Activated CD8-positive, alpha-beta T cell treated with anti-CD3 and anti-CD28 coated beads for 36 hours (primary cell): ENCODE data around the gene SELENOH. TPM values are rescaled to one million over a fixed set of nuclear protein-coding genes. Genes with fewer than 3 reads are reported as not detected.
"Not testable (repeated sequence)": the region's sequence is repeated elsewhere in the genome, so short reads cannot be mapped to it uniquely, and the experiment has no call there.

Experiments used
- ATAC-seq: fragments of 200-7000 bp; cut with Tn5 transposase; one replicate; pipeline ENCODE4 v1.10.0; 2021; ENCODE audit warnings: mild to moderate bottlenecking, moderate library complexity
- CTCF ChIA-PET: fragments of 350-600 bp; sonication (Branson Sonifier 250); formaldehyde crosslinking; loops from one replicate; lab custom pipeline; 2021; ENCODE audit warnings: antibody characterized with exemption; lab: Charles Lee
- POLR2A ChIA-PET: fragments of 350-600 bp; sonication (Branson Sonifier 250); formaldehyde crosslinking; loops from one replicate; lab custom pipeline; 2021; ENCODE audit warnings: antibody characterized with exemption; lab: Charles Lee
- DNase-seq: peaks from one replicate; pipeline ENCODE4 v3.0.0-alpha.2; 2020
- H3K27ac Mint-ChIP-seq: one replicate; pipeline ENCODE4 v1.8.0; 2021; ENCODE audit warnings: mild to moderate bottlenecking, mixed read lengths
- H3K27me3 Mint-ChIP-seq: one replicate; pipeline ENCODE4 v1.8.0; 2021; ENCODE audit warnings: mixed read lengths
- H3K36me3 Mint-ChIP-seq: one replicate; pipeline ENCODE4 v1.8.0; 2021; ENCODE audit warnings: low read depth, mixed read lengths
- H3K4me1 Mint-ChIP-seq: one replicate; pipeline ENCODE4 v1.8.0; 2021; ENCODE audit warnings: low read depth, mixed read lengths
- H3K4me3 Mint-ChIP-seq: one replicate; pipeline ENCODE4 v1.8.0; 2021; ENCODE audit warnings: mild to moderate bottlenecking, moderate library complexity, mixed read lengths
- H3K9me3 Mint-ChIP-seq: one replicate; pipeline ENCODE4 v1.8.0; 2021; ENCODE audit warnings: mixed read lengths
- intact Hi-C: fragments of 100-400 bp; cut with micrococcal nuclease; formaldehyde crosslinking; loops from one replicate; pipeline ENCODE4 v1.10.0; 2022
- total RNA-seq, 2 experiments: library from RNA; stranded (reverse); gene quantifications; one replicate each; pipeline ENCODE4 v1.2.3, GENCODE V29; 2021
- TF ChIP-seq, protein P1 (sequence below): fragments of 200-600 bp; IDR thresholded peaks from one replicate; pipeline ENCODE4 v1.8.0; 2022; ENCODE audit warnings: antibody characterized with exemption, mild to moderate bottlenecking

Gene SELENOH
- total RNA-seq, 2 experiments from 2014 or later: 257 to 265 TPM

DNA sequence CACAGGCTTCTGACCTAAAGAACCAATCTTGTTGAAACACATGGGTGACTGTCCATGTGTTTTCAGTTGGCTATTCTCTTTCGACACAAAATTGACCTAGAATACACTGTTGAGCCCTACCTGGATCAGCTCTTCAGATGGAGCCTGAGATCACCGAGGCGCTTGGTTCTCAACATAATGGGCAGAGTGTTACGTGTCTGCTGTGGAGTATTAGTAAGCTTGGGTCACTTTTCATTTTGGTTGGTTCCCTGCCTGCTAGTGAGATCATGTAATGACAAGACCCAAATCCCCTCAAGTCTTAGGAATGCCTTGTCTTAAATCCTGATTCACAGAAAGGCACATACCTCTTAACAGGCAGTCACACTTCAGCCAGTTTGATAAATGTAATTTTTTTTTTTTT lies 38.0 kb upstream of the SELENOH start:
- DNase-seq (no peak), ATAC-seq (no peak)
- Mint-ChIP-seq H3K4me1 (peaks cover 4% of the 10 kb centered on the region), H3K27me3 (no peaks in the 10 kb centered on the region), H3K4me3 (no peak overlapping the region), H3K9me3 (no peaks in the 10 kb centered on the region), H3K27ac (no peak overlapping the region), H3K36me3 (peaks cover 18% of the 10 kb centered on the region)
- TF ChIP-seq, protein P1, sequence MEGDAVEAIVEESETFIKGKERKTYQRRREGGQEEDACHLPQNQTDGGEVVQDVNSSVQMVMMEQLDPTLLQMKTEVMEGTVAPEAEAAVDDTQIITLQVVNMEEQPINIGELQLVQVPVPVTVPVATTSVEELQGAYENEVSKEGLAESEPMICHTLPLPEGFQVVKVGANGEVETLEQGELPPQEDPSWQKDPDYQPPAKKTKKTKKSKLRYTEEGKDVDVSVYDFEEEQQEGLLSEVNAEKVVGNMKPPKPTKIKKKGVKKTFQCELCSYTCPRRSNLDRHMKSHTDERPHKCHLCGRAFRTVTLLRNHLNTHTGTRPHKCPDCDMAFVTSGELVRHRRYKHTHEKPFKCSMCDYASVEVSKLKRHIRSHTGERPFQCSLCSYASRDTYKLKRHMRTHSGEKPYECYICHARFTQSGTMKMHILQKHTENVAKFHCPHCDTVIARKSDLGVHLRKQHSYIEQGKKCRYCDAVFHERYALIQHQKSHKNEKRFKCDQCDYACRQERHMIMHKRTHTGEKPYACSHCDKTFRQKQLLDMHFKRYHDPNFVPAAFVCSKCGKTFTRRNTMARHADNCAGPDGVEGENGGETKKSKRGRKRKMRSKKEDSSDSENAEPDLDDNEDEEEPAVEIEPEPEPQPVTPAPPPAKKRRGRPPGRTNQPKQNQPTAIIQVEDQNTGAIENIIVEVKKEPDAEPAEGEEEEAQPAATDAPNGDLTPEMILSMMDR: no peak
- CTCF ChIA-PET: interaction anchor here (1.2 to 1.6 kb wide), 2 partner anchors 45 to 97 kb away, joined by 3 to 7 read pairs; no protein-coding TSS in a partner anchor
- intact Hi-C loops: no loop called here
- POLR2A ChIA-PET: interaction anchor here (1.3 to 2.8 kb wide), 3 partner anchors 8 to 15 kb away, joined by 6 to 7 read pairs (median 6); partner anchors contain the start of genes MED19 and TMX2

- H3K27me3 Mint-ChIP-seq: no peaks in the 10 kb centered on the region
- H3K4me1 Mint-ChIP-seq: peaks cover 10% of the 10 kb centered on the region
- H3K9me3 Mint-ChIP-seq: no peaks in the 10 kb centered on the region
- H3K27ac Mint-ChIP-seq: peak overlapping the region; percentile 49
- DNase-seq: no peak
- no peak overlapping the region for H3K4me3 Mint-ChIP-seq
- TF ChIP-seq, protein P1: no peak
- POLR2A ChIA-PET: interaction anchor here (0.9 to 2.5 kb wide), 4 partner anchors 10 to 36 kb away, joined by 3 to 10 read pairs (median 4); partner anchors contain the start of gene SELENOH
- ATAC-seq: no peak
- peaks cover 11% of the 10 kb centered on the region for H3K36me3 Mint-ChIP-seq
- intact Hi-C loops: no loop called here
- CTCF ChIA-PET: no interaction called here
These were observed 36.4 kb upstream of the SELENOH start for GRCh38 chr11:57704932-57705331.

- ATAC-seq, H3K27me3 Mint-ChIP-seq, H3K36me3 Mint-ChIP-seq, DNase-seq, CTCF ChIA-PET, H3K27ac Mint-ChIP-seq, H3K4me3 Mint-ChIP-seq, intact Hi-C loops, H3K9me3 Mint-ChIP-seq: not testable (repeated sequence)
- POLR2A ChIA-PET: interaction anchor here (0.9 to 2.5 kb wide), 4 partner anchors 10 to 37 kb away, joined by 3 to 10 read pairs (median 4); partner anchors contain the start of gene SELENOH
- H3K4me1 Mint-ChIP-seq: peaks cover 13% of the 10 kb centered on the region
These were observed 35.9 kb upstream of the SELENOH start for GRCh38 chr11:57705432-57705831.

- ATAC-seq (no peak), DNase-seq (no peak)
- Mint-ChIP-seq H3K36me3 (peaks cover 16% of the 10 kb centered on the region), H3K4me1 (peaks cover 43% of the 10 kb centered on the region), H3K27me3 (no peaks in the 10 kb centered on the region), H3K9me3 (no peaks in the 10 kb centered on the region), H3K27ac (peak overlapping the region; percentile 14), H3K4me3 (peak overlapping the region; percentile 1)
- TF ChIP-seq, protein P1: no peak
- POLR2A ChIA-PET: interaction anchor here (1.2 to 4.2 kb wide), 4 partner anchors 11 to 34 kb away, joined by 3 to 13 read pairs (median 4); partner anchors contain the start of gene SELENOH
- intact Hi-C loops: loop anchor here (5.0 kb wide), 1 partner anchor 43 kb away; the partner anchor contains the start of gene ZDHHC5
- CTCF ChIA-PET: interaction anchor here (1.2 to 3.3 kb wide), 2 partner anchors 91 to 142 kb away, joined by 4 to 18 read pairs; partner anchors contain the start of gene UBE2L6
These were observed 31.4 kb upstream of the SELENOH start for GRCh38 chr11:57709802-57710367.

DNA sequence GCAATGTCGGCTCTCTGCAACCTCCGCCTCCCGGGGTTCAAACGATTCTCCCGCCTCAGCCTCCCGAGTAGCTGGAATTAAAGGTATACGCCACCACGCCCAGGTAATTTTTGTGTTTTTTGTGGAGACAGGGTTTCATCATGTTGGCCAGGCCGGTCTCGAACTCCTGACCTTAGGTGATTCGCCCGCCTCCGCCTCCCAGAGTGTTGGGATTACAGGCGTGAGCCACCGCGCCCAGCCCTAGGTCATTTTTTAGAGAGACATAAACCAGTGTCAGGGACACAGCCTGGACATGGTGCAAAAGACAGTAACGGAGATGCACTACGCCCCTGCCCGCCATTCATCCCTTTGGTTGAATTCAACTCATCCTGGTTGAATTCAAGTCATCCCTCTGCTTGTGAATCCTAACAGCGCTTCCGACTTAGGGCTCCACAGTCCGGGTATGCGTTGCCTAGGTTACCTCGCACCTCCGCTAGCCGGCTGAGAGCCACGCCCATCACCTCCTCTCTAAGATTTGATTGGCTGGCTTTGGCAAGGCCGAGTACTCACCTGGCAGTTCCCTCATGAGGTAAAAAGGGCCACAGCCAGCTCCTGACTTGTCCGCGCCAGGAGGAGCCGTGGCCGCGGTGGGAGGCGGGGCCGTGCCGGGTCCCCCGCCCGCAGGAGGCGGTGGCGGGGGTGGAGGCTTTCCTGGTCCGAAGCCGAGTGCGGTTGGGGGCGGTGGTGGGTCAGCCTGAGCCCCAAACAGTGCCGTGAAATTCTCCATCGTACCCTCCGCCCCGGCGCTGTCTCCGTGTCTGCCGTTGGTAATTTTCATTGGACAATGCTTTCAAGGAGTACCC lies 29.7 kb upstream of the SELENOH start, which contains the start of gene MED19:
Gene MED19, minus strand, starts transcription at position 802 of the 842 bp plus-strand sequence. Its CDS starts 36 bp downstream, at position 766.
- ChIA-PET CTCF (interaction anchor here (1.4 kb wide), 1 partner anchor 89 kb away, joined by 5 read pairs; no protein-coding TSS in a partner anchor), POLR2A (interaction anchor here (1.0 to 2.0 kb wide), 6 partner anchors 9 to 144 kb away, joined by 3 to 8 read pairs (median 5); partner anchors contain the start of genes SELENOH and UBE2L6)
- H3K27ac Mint-ChIP-seq: peak within 1 kb of the TSS; percentile 90
- H3K4me1 Mint-ChIP-seq: peaks cover 46% of the 10 kb centered on the region
- no peaks in the 10 kb centered on the region for H3K9me3 Mint-ChIP-seq
- peak; percentile 86 for DNase-seq
- ATAC-seq: peak; percentile 42
- no peaks in the 10 kb centered on the region for H3K27me3 Mint-ChIP-seq
- intact Hi-C loops: loop anchor here (1.0 to 5.0 kb wide), 2 partner anchors 30 to 44 kb away; partner anchors contain the start of genes SELENOH and ZDHHC5
- H3K4me3 Mint-ChIP-seq: peak within 1 kb of the TSS; percentile 85
- TF ChIP-seq, protein P1: no peak
- H3K36me3 Mint-ChIP-seq: peaks cover 18% of the 10 kb centered on the region
